ENCODE measurements around the gene ARL16. TPM values are rescaled to one million over a fixed set of nuclear protein-coding genes. Genes with fewer than 3 reads are reported as not detected.

Gene ARL16
- total and polyA plus RNA-seq, 2 donors (not counting 3 experiments of a cell fraction or from before 2014, with no cell fraction given): 41.4 to 71.7 TPM

GRCh38 chr17:81708739-81709185 is 25.2 kb upstream of the ARL16 start:
- BruUV-seq (replicated peaks): no TSS peak
- H3K79me2 ChIP-seq (ENCODE audit: control insufficient read depth, insufficient read depth, low read length): peaks cover 10% of the 10 kb centered on the region
- no peaks in the 10 kb centered on the region for H3K27me3 ChIP-seq (ENCODE audit: control insufficient read depth in 2 of 2, insufficient read depth in 2 of 2, low read length in 2 of 2)
- H3K4me3 ChIP-seq (replicated peaks in 1 of 3; ENCODE audit: insufficient read depth in 1 of 3, low read depth in 1 of 3, low read length in 3 of 3): no peak overlapping the region
- H3K4me2 ChIP-seq (ENCODE audit: insufficient read depth, low read length): no peak overlapping the region
- intact Hi-C loops (cut with micrococcal nuclease) (no loop called here), dilution Hi-C loops (cut with MboI; ENCODE audit: extremely low pct_ligation_motif_present, low sequenced_read_pairs) (no loop called here)
- no peaks in the 10 kb centered on the region for H3K9me3 ChIP-seq (replicated peaks; ENCODE audit: control insufficient read depth, insufficient read depth, low read length)
- no peak for DNase-seq (ENCODE audit: low read depth, low spot score)
- no peaks in the 10 kb centered on the region for H4K20me1 ChIP-seq (replicated peaks; ENCODE audit: control insufficient read depth, extremely low read depth, insufficient read depth, low read length)
- peaks cover 3 to 15% of the 10 kb centered on the region in 2 experiments for H3K36me3 ChIP-seq (ENCODE audit: control insufficient read depth in 2 of 2, extremely low read depth in 1 of 2, insufficient read depth in 2 of 2, low read length in 2 of 2)
- TF ChIP-seq POLR2A (IDR thresholded peaks at IDR 0.05; ENCODE audit: low read depth, low read length) (peak; percentile 16), MYC (IDR thresholded peaks at IDR 0.05; ENCODE audit: low read depth, low read length) (no peak)
- no peaks in the 10 kb centered on the region for H3K9me1 ChIP-seq (replicated peaks; ENCODE audit: control insufficient read depth, extremely low read depth, insufficient read depth, low read length)
- H3K4me1 ChIP-seq (ENCODE audit: control insufficient read depth, extremely low read depth, insufficient read depth, low read length): peaks cover 25% of the 10 kb centered on the region
- FAIRE-seq: no peak
- ChIA-PET POLR2A (no interaction called here), CTCF (no interaction called here)
- H2AFZ ChIP-seq (ENCODE audit: low read depth, low read length): no peak overlapping the region
- H3K27ac ChIP-seq (ENCODE audit: insufficient read depth, low read depth, low read length): no peak overlapping the region
- H3K9ac ChIP-seq (replicated peaks; ENCODE audit: extremely low read depth, insufficient read depth, low read length): no peak overlapping the region

- H3K27me3 ChIP-seq (ENCODE audit: control insufficient read depth in 2 of 2, insufficient read depth in 2 of 2, low read length in 2 of 2): no peaks in the 10 kb centered on the region
- no peaks in the 10 kb centered on the region for H4K20me1 ChIP-seq (replicated peaks; ENCODE audit: control insufficient read depth, extremely low read depth, insufficient read depth, low read length)
- POLR2A ChIA-PET: no interaction called here
- no peak overlapping the region for H3K9ac ChIP-seq (replicated peaks; ENCODE audit: extremely low read depth, insufficient read depth, low read length)
- no peak overlapping the region for H3K27ac ChIP-seq (ENCODE audit: insufficient read depth, low read depth, low read length)
- no TSS peak for BruUV-seq (replicated peaks)
- H3K4me2 ChIP-seq (ENCODE audit: insufficient read depth, low read length): no peak overlapping the region
- H3K36me3 ChIP-seq (ENCODE audit: control insufficient read depth in 2 of 2, extremely low read depth in 1 of 2, insufficient read depth in 2 of 2, low read length in 2 of 2): peaks cover 3 to 15% of the 10 kb centered on the region in 2 experiments
- DNase-seq (ENCODE audit: low read depth, low spot score) (no peak), FAIRE-seq (no peak)
- H3K79me2 ChIP-seq (ENCODE audit: control insufficient read depth, insufficient read depth, low read length): peaks cover 15% of the 10 kb centered on the region
- no peaks in the 10 kb centered on the region for H3K9me1 ChIP-seq (replicated peaks; ENCODE audit: control insufficient read depth, extremely low read depth, insufficient read depth, low read length)
- intact Hi-C loops (cut with micrococcal nuclease) (no loop called here), dilution Hi-C loops (cut with MboI; ENCODE audit: extremely low pct_ligation_motif_present, low sequenced_read_pairs) (no loop called here)
- no peak overlapping the region for H2AFZ ChIP-seq (ENCODE audit: low read depth, low read length)
- no peak overlapping the region for H3K4me3 ChIP-seq (replicated peaks in 1 of 3; ENCODE audit: insufficient read depth in 1 of 3, low read depth in 1 of 3, low read length in 3 of 3)
- H3K9me3 ChIP-seq (replicated peaks; ENCODE audit: control insufficient read depth, insufficient read depth, low read length): no peaks in the 10 kb centered on the region
- H3K4me1 ChIP-seq (ENCODE audit: control insufficient read depth, extremely low read depth, insufficient read depth, low read length): peaks cover 25% of the 10 kb centered on the region
- CTCF ChIA-PET: no interaction called here
- no peak for TF ChIP-seq POLR2AphosphoS5 (IDR thresholded peaks at IDR 0.05; ENCODE audit: insufficient read depth, low read depth, low read length)
- no peak for TF ChIP-seq MAX (IDR thresholded peaks at IDR 0.05; ENCODE audit: insufficient read depth, insufficient read length)
- TF ChIP-seq MYC (IDR thresholded peaks at IDR 0.05; ENCODE audit: low read depth, low read length): no peak
- no peak for TF ChIP-seq JUN (IDR thresholded peaks at IDR 0.05; ENCODE audit: borderline replicate concordance, insufficient read depth, insufficient read length, low read depth)
- no peak for TF ChIP-seq CTCF (IDR thresholded peaks at IDR 0.05; ENCODE audit: extremely low read depth in 1 of 2, insufficient read depth in 1 of 2, low read depth in 1 of 2, low read length in 2 of 2)
- TF ChIP-seq POLR2A (IDR thresholded peaks at IDR 0.05; ENCODE audit: low read depth, low read length): no peak
- TF ChIP-seq FOS (IDR thresholded peaks at IDR 0.05; ENCODE audit: borderline replicate concordance, insufficient read depth, low read length): no peak
- TF ChIP-seq GATA2 (IDR thresholded peaks at IDR 0.05; ENCODE audit: insufficient read depth, insufficient read length, low read depth, low read length): no peak
- no peak for TF ChIP-seq EZH2 (IDR thresholded peaks at IDR 0.05; ENCODE audit: borderline replicate concordance, low read depth, low read length, severe bottlenecking)
Measured at GRCh38 chr17:81707725-81708646, 24.4 kb upstream of the ARL16 start.

Measured in endothelial cell of umbilical vein (primary cell).